Activated CD4-positive, alpha-beta T cell treated with anti-CD3 and anti-CD28 coated beads for 36 hours (primary cell): ENCODE measurements around the gene TMCO1. TPM values are rescaled to one million over a fixed set of nuclear protein-coding genes. Genes with fewer than 3 reads are reported as not detected.
"Not testable (repeated sequence)": the region's sequence is repeated elsewhere in the genome, so short reads cannot be mapped to it uniquely, and the experiment has no call there.

Experiments used
- ATAC-seq: fragments of 200-7000 bp; cut with Tn5 transposase; one replicate; pipeline ENCODE4 v1.10.0; 2021; ENCODE audit warnings: mild to moderate bottlenecking, moderate library complexity
- CTCF ChIA-PET: fragments of 350-600 bp; sonication (Branson Sonifier 250); formaldehyde crosslinking; loops from one replicate; lab custom pipeline; 2021; ENCODE audit warnings: antibody characterized with exemption; lab: Charles Lee
- POLR2A ChIA-PET: fragments of 350-600 bp; sonication (Branson Sonifier 250); formaldehyde crosslinking; loops from one replicate; lab custom pipeline; 2021; ENCODE audit warnings: antibody characterized with exemption, inconsistent platforms; lab: Charles Lee
- DNase-seq: peaks from one replicate; pipeline ENCODE4 v3.0.0-alpha.2; 2020
- H3K27ac Mint-ChIP-seq: one replicate; pipeline ENCODE4 v1.8.0; 2021; ENCODE audit warnings: mixed read lengths
- H3K27me3 Mint-ChIP-seq: one replicate; pipeline ENCODE4 v1.8.0; 2021; ENCODE audit warnings: mixed read lengths
- H3K36me3 Mint-ChIP-seq: one replicate; pipeline ENCODE4 v1.8.0; 2021; ENCODE audit warnings: low read depth, mixed read lengths
- H3K4me1 Mint-ChIP-seq: one replicate; pipeline ENCODE4 v1.8.0; 2021; ENCODE audit warnings: mixed read lengths
- H3K4me3 Mint-ChIP-seq: one replicate; pipeline ENCODE4 v1.8.0; 2021; ENCODE audit warnings: mild to moderate bottlenecking, moderate library complexity, mixed read lengths
- H3K9me3 Mint-ChIP-seq: one replicate; pipeline ENCODE4 v1.8.0; 2021; ENCODE audit warnings: low read depth, mixed read lengths
- intact Hi-C, 2 experiments: fragments of 100-400 bp; cut with DNase I in 1 of 2; cut with micrococcal nuclease in 1 of 2; formaldehyde crosslinking; loops; one replicate each; pipeline versions ENCODE4 v1.14.2 to v1.15.1; 2022 to 2024; cut with DNase I, micrococcal nuclease
- total RNA-seq, 2 experiments: library from RNA; stranded (reverse); gene quantifications; one replicate each; pipeline ENCODE4 v1.2.3, GENCODE V29; 2021

Gene TMCO1
- total RNA-seq, 2 experiments from 2014 or later = 57.7 to 70.5 TPM

DNA sequence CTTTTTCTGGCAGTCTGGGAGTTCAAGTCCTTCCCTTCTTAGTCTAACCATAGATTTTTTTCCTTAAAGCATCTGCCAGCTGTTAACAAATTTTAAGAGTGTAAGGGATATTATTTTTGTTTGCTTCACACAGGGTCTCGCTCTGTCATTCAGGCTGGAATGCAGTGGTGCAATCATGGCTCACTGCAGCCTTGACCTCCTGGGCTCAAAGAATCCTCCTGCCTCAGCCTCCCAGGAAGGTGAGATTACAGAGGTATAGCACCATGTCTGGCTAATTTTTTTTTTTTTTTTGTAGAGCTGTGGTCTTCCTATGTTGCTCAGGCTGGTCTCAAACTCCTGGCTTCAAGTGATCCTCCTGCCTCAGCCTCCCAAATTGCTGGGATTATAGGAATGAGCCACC, 23.8 kb downstream of the TMCO1 start:
- DNase-seq, H3K4me1 Mint-ChIP-seq, H3K4me3 Mint-ChIP-seq, H3K27ac Mint-ChIP-seq, H3K27me3 Mint-ChIP-seq, intact Hi-C loops, POLR2A ChIA-PET, ATAC-seq, H3K9me3 Mint-ChIP-seq: not testable (repeated sequence)
- H3K36me3 Mint-ChIP-seq = peaks cover 36% of the 10 kb centered on the region
- CTCF ChIA-PET = interaction anchor here (0.7 kb wide), 1 partner anchor 238 kb away, joined by 5 read pairs; no protein-coding TSS in a partner anchor

DNA sequence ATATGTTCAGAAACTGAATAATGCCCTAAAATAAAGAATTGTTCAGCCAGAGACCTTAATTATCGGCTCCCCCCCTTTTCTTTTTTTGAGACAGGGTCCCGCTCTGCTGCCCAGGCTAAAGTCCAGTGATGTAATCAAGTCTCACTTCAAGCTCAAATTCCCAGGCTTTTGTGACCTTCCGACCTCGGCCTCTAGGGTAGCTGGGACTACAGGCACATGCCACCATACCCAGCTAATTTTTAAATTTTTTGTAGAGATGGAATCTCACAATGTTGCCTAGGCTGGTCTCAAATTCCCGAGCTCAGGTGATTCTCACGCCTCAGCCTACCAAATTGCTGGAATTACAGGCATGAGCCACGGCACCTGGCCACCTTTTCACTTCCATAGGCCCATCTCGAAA, 26.5 kb downstream of the TMCO1 start:
- CTCF ChIA-PET = interaction anchor here (0.6 to 1.1 kb wide), 3 partner anchors 9 to 106 kb away, joined by 3 read pairs; no protein-coding TSS in a partner anchor
- POLR2A ChIA-PET = no interaction called here
- no peaks in the 10 kb centered on the region for H3K27me3 Mint-ChIP-seq
- DNase-seq (no peak), ATAC-seq (no peak)
- peaks cover 38% of the 10 kb centered on the region for H3K36me3 Mint-ChIP-seq
- no peak overlapping the region for H3K27ac Mint-ChIP-seq
- no peak overlapping the region for H3K4me3 Mint-ChIP-seq
- H3K9me3 Mint-ChIP-seq = no peaks in the 10 kb centered on the region
- no peaks in the 10 kb centered on the region for H3K4me1 Mint-ChIP-seq
- intact Hi-C loops = no loop called here

DNA sequence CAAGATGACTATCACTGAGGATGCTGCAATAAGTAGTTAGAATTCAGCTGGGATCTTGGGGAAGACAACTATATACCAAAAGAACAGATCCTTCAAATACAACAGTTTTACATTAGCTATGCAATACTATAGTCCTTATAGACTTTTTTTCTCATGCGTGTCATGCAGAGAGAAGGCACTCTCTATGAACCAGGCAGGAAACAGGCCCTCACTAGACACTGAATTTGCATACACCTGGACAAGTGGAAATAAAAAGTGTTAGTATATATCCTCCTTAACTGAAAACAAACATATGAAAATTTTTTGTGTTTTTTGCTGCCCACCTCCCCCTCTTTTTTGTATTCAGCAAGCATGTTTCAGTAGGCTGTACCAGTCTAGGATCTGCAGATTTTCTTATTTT, 29.9 kb downstream of the TMCO1 start:
- intact Hi-C loops = no loop called here
- ChIA-PET CTCF (interaction anchor here (0.6 to 1.1 kb wide), 6 partner anchors 18 to 200 kb away, joined by 3 read pairs; no protein-coding TSS in a partner anchor), POLR2A (interaction anchor here (0.7 kb wide), 1 partner anchor 35 kb away, joined by 3 read pairs; no protein-coding TSS in a partner anchor)
- peaks cover 33% of the 10 kb centered on the region for H3K36me3 Mint-ChIP-seq
- DNase-seq (no peak), ATAC-seq (no peak)
- H3K27me3 Mint-ChIP-seq = no peaks in the 10 kb centered on the region
- H3K4me1 Mint-ChIP-seq = no peaks in the 10 kb centered on the region
- H3K4me3 Mint-ChIP-seq = no peak overlapping the region
- H3K27ac Mint-ChIP-seq = no peak overlapping the region
- no peaks in the 10 kb centered on the region for H3K9me3 Mint-ChIP-seq

DNA sequence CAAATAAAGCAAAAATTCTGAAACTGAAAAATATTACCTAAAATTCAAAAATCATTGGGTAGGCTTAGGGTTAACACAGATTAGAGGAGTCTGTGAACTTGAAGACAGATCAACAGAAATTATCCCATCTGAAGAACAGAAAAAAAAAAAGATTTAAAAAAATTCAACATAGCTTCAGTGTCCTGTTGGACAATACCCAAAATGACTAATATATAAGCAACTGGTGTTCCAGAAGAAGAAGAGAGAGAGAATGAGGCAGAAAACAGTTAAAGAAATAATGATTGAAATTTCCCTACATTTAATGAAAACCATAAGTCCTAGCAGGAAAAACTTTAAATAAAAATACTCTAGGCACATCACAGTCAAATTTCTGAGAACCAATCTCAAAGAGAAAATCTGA, 31.5 kb downstream of the TMCO1 start:
- intact Hi-C loops = no loop called here
- Mint-ChIP-seq H3K4me3 (no peak overlapping the region), H3K36me3 (peaks cover 26% of the 10 kb centered on the region), H3K9me3 (no peaks in the 10 kb centered on the region), H3K27me3 (no peaks in the 10 kb centered on the region), H3K27ac (no peak overlapping the region), H3K4me1 (no peaks in the 10 kb centered on the region)
- DNase-seq = no peak
- no peak for ATAC-seq
- ChIA-PET CTCF (interaction anchor here (0.7 to 0.9 kb wide), 2 partner anchors 11 to 433 kb away, joined by 3 read pairs; no protein-coding TSS in a partner anchor), POLR2A (no interaction called here)

DNA sequence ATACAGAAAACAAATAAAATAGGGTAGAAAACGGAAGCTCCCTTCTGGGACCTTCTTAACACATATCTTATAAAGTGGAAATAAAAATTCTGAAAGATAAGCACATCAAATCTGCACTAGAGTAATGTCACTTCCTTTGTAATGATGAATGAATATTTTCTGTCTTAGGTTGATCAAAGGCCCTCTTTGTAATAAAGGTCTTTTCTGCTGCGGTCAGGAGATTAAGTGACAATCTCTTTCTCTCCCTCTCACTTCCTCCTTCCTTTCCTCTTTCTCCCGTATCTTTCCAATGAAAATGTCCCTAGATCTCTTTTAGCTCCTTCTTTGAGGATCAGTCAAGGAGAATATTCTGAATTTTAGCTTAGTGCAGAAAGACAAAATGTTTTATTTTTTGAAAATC, 33.8 kb downstream of the TMCO1 start:
- H3K9me3 Mint-ChIP-seq = no peaks in the 10 kb centered on the region

DNA sequence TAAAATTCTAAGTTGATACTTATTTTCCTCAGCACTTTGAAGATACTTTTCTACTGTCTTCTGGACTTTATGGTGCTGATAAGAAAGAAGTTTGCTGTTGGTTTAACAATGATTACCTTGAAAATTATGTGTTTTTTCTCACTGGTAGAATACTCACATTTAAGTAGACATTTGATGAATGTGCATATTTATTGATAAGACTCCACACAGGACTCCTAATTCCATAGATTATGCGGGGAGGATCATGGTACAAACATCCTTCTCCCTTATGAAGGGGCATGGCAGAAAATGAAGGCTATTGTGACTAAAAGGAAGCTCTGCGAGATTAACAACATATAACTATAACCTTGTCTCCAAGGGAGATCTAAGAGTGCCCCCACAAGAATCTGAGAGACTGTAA, 41.8 kb downstream of the TMCO1 start:
- intact Hi-C loops = loop anchor here in 1 of 2 experiments (10.0 kb wide), 1 partner anchor 358 kb away; no protein-coding TSS in a partner anchor
- Mint-ChIP-seq H3K36me3 (peaks cover 15% of the 10 kb centered on the region), H3K4me3 (no peak overlapping the region), H3K27ac (no peak overlapping the region), H3K4me1 (no peaks in the 10 kb centered on the region), H3K9me3 (no peaks in the 10 kb centered on the region), H3K27me3 (no peaks in the 10 kb centered on the region)
- DNase-seq (no peak), ATAC-seq (no peak)
- ChIA-PET CTCF (interaction anchor here (0.6 to 1.2 kb wide), 2 partner anchors 124 to 425 kb away, joined by 3 read pairs; no protein-coding TSS in a partner anchor), POLR2A (no interaction called here)

More for the DNA sequence above, 33.8 kb downstream of the TMCO1 start:
- intact Hi-C loops = no loop called here
- Mint-ChIP-seq H3K4me3 (no peak overlapping the region), H3K27ac (no peak overlapping the region), H3K27me3 (no peaks in the 10 kb centered on the region), H3K4me1 (no peaks in the 10 kb centered on the region), H3K36me3 (peaks cover 9% of the 10 kb centered on the region)
- ChIA-PET POLR2A (no interaction called here), CTCF (interaction anchor here (0.5 to 1.3 kb wide), 7 partner anchors 10 to 177 kb away, joined by 3 to 6 read pairs (median 3); partner anchors contain the start of gene ALDH9A1)
- DNase-seq = no peak
- ATAC-seq = no peak

DNA sequence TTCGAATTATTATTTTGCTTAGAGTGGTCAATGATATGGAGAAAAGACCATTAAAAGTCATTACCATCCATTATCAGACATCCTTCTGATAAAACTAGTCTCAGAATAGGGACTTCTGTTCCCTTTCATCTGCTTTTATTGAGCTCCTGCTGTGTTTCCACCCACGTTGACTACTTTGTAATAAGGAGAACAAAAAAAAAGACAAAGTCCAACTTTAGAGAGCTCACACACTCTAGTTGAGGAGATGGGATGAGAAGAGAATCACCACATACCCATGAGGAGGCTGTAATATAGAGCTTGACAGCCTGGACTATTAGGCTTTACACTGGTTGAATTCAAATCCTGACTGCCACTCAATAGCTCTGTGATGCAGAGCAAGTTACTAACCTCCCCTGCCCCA, 42.5 kb downstream of the TMCO1 start:
- peaks cover 15% of the 10 kb centered on the region for H3K36me3 Mint-ChIP-seq
- no peaks in the 10 kb centered on the region for H3K27me3 Mint-ChIP-seq
- no peak for DNase-seq
- ChIA-PET POLR2A (no interaction called here), CTCF (no interaction called here)
- no peak for ATAC-seq
- no peak overlapping the region for H3K27ac Mint-ChIP-seq
- no peaks in the 10 kb centered on the region for H3K9me3 Mint-ChIP-seq
- no peaks in the 10 kb centered on the region for H3K4me1 Mint-ChIP-seq
- H3K4me3 Mint-ChIP-seq = no peak overlapping the region
- intact Hi-C loops = loop anchor here in 1 of 2 experiments (10.0 kb wide), 1 partner anchor 359 kb away; no protein-coding TSS in a partner anchor

DNA sequence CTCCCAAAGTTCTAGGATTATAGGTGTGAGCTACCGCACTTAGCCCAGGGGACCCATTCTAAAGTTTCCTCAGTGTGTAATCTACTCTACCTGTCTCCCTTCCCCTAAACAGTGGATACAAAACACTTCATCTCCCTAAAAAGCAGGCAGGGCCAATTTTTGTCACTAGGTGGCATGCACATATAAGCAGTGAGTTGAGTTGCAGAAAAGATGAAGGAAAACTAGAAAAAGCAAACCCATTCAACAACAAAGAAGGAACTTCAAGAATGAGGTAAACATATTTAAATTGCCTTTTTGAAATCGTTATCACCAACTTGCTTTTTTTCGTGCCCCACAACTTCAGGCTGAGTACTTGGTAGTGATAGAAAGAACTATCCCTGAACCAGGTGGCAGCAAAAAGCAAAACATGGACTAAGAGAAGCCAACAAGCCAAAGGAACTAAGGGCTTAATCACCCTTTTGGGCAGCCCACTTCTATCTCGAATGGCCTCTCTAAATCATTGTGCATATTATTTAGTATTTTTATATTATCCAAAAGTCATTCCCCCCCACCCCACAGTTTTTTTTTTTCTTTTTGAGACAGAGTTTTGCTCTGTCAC, 50.7 kb downstream of the TMCO1 start:
- H3K4me1 Mint-ChIP-seq = no peaks in the 10 kb centered on the region
- peak; percentile 55 for DNase-seq
- CTCF ChIA-PET = interaction anchor here (0.5 to 1.0 kb wide), 3 partner anchors 154 to 197 kb away, joined by 3 read pairs; no protein-coding TSS in a partner anchor
- no peaks in the 10 kb centered on the region for H3K36me3 Mint-ChIP-seq
- intact Hi-C loops = loop anchor here (1.0 to 5.0 kb wide), 2 partner anchors 196 to 759 kb away; no protein-coding TSS in a partner anchor
- POLR2A ChIA-PET = no interaction called here
- H3K27ac Mint-ChIP-seq = no peak overlapping the region
- H3K9me3 Mint-ChIP-seq = no peaks in the 10 kb centered on the region
- no peak for ATAC-seq
- peaks cover 3% of the 10 kb centered on the region for H3K27me3 Mint-ChIP-seq
- no peak overlapping the region for H3K4me3 Mint-ChIP-seq

DNA sequence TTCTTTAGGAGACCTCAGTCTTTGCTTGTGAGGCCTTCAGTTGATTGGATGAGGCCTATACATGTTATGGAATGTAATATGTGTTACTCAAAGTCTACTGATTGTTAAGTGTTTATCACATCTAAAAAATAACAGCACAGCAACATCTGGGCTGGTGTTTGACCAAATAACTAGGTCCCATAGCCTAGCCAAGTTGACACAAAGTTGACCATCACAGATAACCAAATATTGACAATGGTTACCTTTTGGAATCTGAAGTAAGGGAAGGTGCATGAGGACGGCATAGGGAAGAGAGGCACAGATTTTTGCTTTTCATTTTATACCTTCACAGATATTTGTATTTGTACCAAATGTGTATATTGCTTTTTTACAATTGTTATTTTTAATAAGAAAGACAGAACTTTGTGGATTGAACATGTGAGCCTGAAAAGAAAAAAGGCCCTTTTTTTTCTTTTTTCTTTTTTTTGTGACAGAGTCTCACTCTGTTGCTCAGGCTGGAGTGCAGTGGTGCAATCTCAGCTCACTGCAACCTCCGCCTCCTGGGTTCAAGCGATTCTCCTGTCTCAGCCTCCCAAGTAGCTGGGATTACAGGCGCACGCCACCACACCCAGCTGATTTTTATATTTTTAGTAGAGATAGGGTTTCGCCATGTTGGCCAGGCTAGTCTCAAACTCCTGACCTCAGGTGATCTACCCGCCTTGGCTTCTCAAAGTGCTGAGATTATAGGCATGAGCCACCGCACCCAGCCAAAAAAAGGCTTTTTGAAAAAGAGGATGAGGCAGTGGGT, 52.2 kb downstream of the TMCO1 start:
- H3K27ac Mint-ChIP-seq, H3K36me3 Mint-ChIP-seq, POLR2A ChIA-PET, CTCF ChIA-PET, H3K4me3 Mint-ChIP-seq, ATAC-seq, H3K27me3 Mint-ChIP-seq, H3K4me1 Mint-ChIP-seq, H3K9me3 Mint-ChIP-seq, DNase-seq: not testable (repeated sequence)
- intact Hi-C loops = loop anchor here in 1 of 2 experiments (5.0 kb wide), 1 partner anchor 761 kb away; no protein-coding TSS in a partner anchor

DNA sequence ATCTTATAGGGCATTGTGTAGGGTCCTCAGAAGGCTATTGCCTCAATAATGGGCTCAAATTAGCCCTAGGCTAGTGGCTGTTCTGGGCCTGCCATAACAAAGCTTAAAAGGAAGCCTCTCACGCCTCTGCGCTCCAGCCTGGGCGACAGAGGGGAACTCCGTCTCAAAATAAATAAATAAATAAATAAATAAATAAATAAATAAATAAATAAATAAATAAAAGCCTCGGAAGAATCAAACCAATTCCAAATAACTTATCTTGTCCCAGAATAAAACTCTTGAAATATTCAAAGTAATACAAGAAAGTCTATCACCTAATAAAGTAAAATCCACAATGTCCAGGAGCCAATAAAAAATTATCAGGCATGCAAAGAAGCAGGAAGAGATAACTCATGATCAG, 55.9 kb downstream of the TMCO1 start:
- no peak overlapping the region for H3K27ac Mint-ChIP-seq
- intact Hi-C loops = no loop called here
- no peak for DNase-seq
- H3K4me3 Mint-ChIP-seq = no peak overlapping the region
- POLR2A ChIA-PET = interaction anchor here (0.7 kb wide), 1 partner anchor 28 kb away, joined by 3 read pairs; no protein-coding TSS in a partner anchor
- H3K36me3 Mint-ChIP-seq = no peaks in the 10 kb centered on the region
- ATAC-seq = no peak
- CTCF ChIA-PET = interaction anchor here (2.9 kb wide), 1 partner anchor 202 kb away, joined by 15 read pairs; no protein-coding TSS in a partner anchor
- no peaks in the 10 kb centered on the region for H3K4me1 Mint-ChIP-seq
- H3K27me3 Mint-ChIP-seq = peaks cover 10% of the 10 kb centered on the region
- H3K9me3 Mint-ChIP-seq = no peaks in the 10 kb centered on the region

DNA sequence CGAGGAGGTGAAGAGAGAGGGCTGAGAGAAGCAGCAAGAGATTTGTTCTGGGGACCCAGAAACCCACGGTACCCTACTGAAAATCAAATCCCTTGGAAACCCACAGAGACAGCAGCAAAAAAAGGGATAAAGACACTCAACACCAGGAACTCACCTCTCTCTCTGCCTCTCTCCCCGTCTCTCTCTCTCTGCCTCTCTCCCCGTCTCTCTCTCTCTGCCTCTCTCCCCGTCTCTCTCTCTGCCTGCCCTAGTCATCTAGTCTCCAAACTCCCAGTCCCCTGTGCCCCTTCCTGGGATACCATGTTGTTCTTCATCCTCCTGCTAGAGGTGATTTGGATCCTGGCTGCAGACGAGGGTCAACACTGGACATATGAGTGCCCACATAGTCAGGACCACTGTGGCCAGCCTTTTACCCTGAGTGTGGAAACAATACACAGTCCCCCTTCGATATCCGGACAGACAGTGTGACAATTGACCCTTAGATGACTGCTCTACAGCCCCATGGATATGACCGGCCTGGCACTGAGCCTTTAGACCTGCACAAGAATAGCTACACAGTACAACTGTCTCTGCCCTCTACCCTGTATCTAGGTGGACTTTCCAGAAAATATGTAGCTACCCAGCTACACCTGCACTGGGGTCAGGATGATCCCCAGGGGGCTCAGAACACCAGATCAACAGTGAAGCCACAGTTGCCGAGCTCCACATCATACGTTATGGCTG, 60.5 kb downstream of the TMCO1 start:
- no peak for DNase-seq
- ChIA-PET CTCF (interaction anchor here (0.5 to 0.6 kb wide), 2 partner anchors 194 to 1313 kb away, joined by 3 read pairs; no protein-coding TSS in a partner anchor), POLR2A (no interaction called here)
- Mint-ChIP-seq H3K36me3 (no peaks in the 10 kb centered on the region), H3K4me1 (no peaks in the 10 kb centered on the region), H3K9me3 (no peaks in the 10 kb centered on the region), H3K27me3 (peaks cover 14% of the 10 kb centered on the region), H3K27ac (no peak overlapping the region), H3K4me3 (no peak overlapping the region)
- intact Hi-C loops = no loop called here
- ATAC-seq = no peak
